HG03103 (cell line): ENCODE results near the gene MEGF10.
A peak's percentile ranks its signal among the peaks of the same experiment; 100 is the strongest.

Experiments
- ATAC-seq: cut with Tn5 transposase; IDR thresholded peaks from one replicate; pipeline ENCODE4 v1.9.1; 2021; ENCODE audit warnings: low read depth; ENCODE audit not compliant: unreplicated experiment

Gene MEGF10

GRCh38 chr5:127431977-127432585 lies 141.5 kb downstream of the MEGF10 start:
- ATAC-seq = no peak

- no peak for ATAC-seq
These were observed 142.9 kb downstream of the MEGF10 start for GRCh38 chr5:127433526-127433925.

- no peak for ATAC-seq
These were observed 144.0 kb downstream of the MEGF10 start for GRCh38 chr5:127434588-127434987.

GRCh38 chr5:127435821-127436220 lies 145.2 kb downstream of the MEGF10 start:
- ATAC-seq = no peak

- ATAC-seq = no peak
These were observed 149.0 kb downstream of the MEGF10 start for GRCh38 chr5:127439644-127440043.

- ATAC-seq = no peak
These were observed 150.2 kb downstream of the MEGF10 start for GRCh38 chr5:127440831-127441230.

GRCh38 chr5:127441799-127442484 lies 151.3 kb downstream of the MEGF10 start:
- ATAC-seq = no peak

GRCh38 chr5:127444171-127444570 lies 153.6 kb downstream of the MEGF10 start:
- no peak for ATAC-seq

- ATAC-seq = no peak
These were observed 154.7 kb downstream of the MEGF10 start for GRCh38 chr5:127445328-127445727.

- ATAC-seq = no peak
These were observed 156.0 kb downstream of the MEGF10 start for GRCh38 chr5:127446626-127447025.

GRCh38 chr5:127447827-127448226 lies 157.2 kb downstream of the MEGF10 start:
- ATAC-seq = no peak

- ATAC-seq = no peak
These were observed 159.4 kb downstream of the MEGF10 start for GRCh38 chr5:127450046-127450445.

- ATAC-seq = no peak
These were observed 160.5 kb downstream of the MEGF10 start for GRCh38 chr5:127451096-127451495.

- no peak for ATAC-seq
These were observed 162.0 kb downstream of the MEGF10 start for GRCh38 chr5:127452626-127453025.

- no peak for ATAC-seq
These were observed 180.6 kb downstream of the MEGF10 start for GRCh38 chr5:127471211-127471610.

GRCh38 chr5:127472700-127473099 lies 182.1 kb downstream of the MEGF10 start:
- no peak for ATAC-seq

GRCh38 chr5:127486471-127486870 lies 195.9 kb downstream of the MEGF10 start:
- no peak for ATAC-seq

GRCh38 chr5:127492854-127493738 lies 202.5 kb downstream of the MEGF10 start:
- ATAC-seq = peak; percentile 80

- no peak for ATAC-seq
These were observed 208.0 kb downstream of the MEGF10 start for GRCh38 chr5:127498548-127498947.

- no peak for ATAC-seq
These were observed 215.3 kb downstream of the MEGF10 start for GRCh38 chr5:127505905-127506304.

GRCh38 chr5:127506616-127507015 lies 216.0 kb downstream of the MEGF10 start:
- no peak for ATAC-seq
